ENCODE results near the gene TMEM220. TPM values are rescaled to one million over a fixed set of nuclear protein-coding genes. Genes with fewer than 3 reads are reported as not detected.

TMEM220 gene
- total RNA-seq, 1 experiment from 2014 or later, result not detected

- POLR2A ChIA-PET, result no interaction called here
- CTCF ChIA-PET, result no interaction called here
Measured at GRCh38 chr17:10713318-10713717, 16.5 kb downstream of the TMEM220 start.

GRCh38 chr17:10705727-10706126 lies 24.1 kb downstream of the TMEM220 start:
- Histone ChIP-seq H3K9me2 (ENCODE audit: insufficient read depth) (no peaks in the 10 kb centered on the region), H3K36me3 (ENCODE audit: control insufficient read depth in 1 of 2, insufficient read depth in 2 of 2, low read length in 2 of 2) (peaks cover 9 to 25% of the 10 kb centered on the region in 2 experiments; a peak in 3 of 4 replicates), H3K4me3 (replicated peaks in 1 of 2; ENCODE audit: low read depth in 1 of 2, low read length in 2 of 2) (no peak overlapping the region), H3K4me2 (ENCODE audit: low read length) (no peak overlapping the region), H3K9ac (ENCODE audit: low read length) (no peak overlapping the region), H3K9me3 (ENCODE audit: control insufficient read depth in 1 of 2, insufficient read depth in 1 of 2, low read depth in 1 of 2, low read length in 2 of 2) (no peaks in the 10 kb centered on the region), H4K20me1 (ENCODE audit: insufficient read depth) (no peaks in the 10 kb centered on the region), H3K27me3 (ENCODE audit: insufficient read depth, low read length) (no peaks in the 10 kb centered on the region), H3K27ac (ENCODE audit: low read depth, low read length) (no peak overlapping the region), H3K79me2 (ENCODE audit: insufficient read depth, low read length) (peaks cover 11% of the 10 kb centered on the region), H3K4me1 (ENCODE audit: control insufficient read depth in 1 of 2, insufficient read depth in 2 of 2, low read length in 2 of 2) (peaks cover 0 to 6% of the 10 kb centered on the region in 2 experiments; a peak in 3 of 4 replicates), H2AFZ (ENCODE audit: low read depth, low read length, poor library complexity, severe bottlenecking) (no peak overlapping the region)
- BruUV-seq (replicated peaks), result no TSS peak
- RAD21 ChIA-PET (ENCODE audit: low non-redundant PET in 1 of 2, low total read pairs in 2 of 2, uncharacterized antibody in 2 of 2, unreplicated experiment in 2 of 2), result no interaction called here
- POLR2A ChIA-PET, result no interaction called here
- CTCF ChIA-PET, result no interaction called here
- no peak for ATAC-seq
- intact Hi-C loops (cut with micrococcal nuclease), result no loop called here
- no peak for DNase-seq (ENCODE audit: low read depth, low spot score)
- TF ChIP-seq RAD21 (IDR thresholded peaks at IDR 0.05; ENCODE audit: low read depth), result no peak
- no peak for TF ChIP-seq POLR2A (IDR thresholded peaks at IDR 0.05; ENCODE audit: borderline replicate concordance, extremely low read depth, insufficient read depth, insufficient read length)
- TF ChIP-seq EZH2 (IDR thresholded peaks at IDR 0.05), result no peak
- no peak for TF ChIP-seq MAX (IDR thresholded peaks at IDR 0.05)
- no peak for TF ChIP-seq YY1 (IDR thresholded peaks at IDR 0.05; ENCODE audit: extremely low read depth, insufficient replicate concordance, low read depth, low read length)
- no peak for TF ChIP-seq EGR1 (IDR thresholded peaks at IDR 0.05; ENCODE audit: low read depth)
- no peak for TF ChIP-seq CBX3 (IDR thresholded peaks at IDR 0.05; ENCODE audit: low read depth)
- TF ChIP-seq ZFX (IDR thresholded peaks at IDR 0.05), result no peak
- TF ChIP-seq CTCF (IDR thresholded peaks at IDR 0.05 in 2 of 3, conservative IDR thresholded peaks at IDR 0.05 in 1 of 3; ENCODE audit: borderline replicate concordance in 1 of 3, insufficient read depth in 1 of 3, low read depth in 2 of 3, low read length in 2 of 3), result no peak
- TF ChIP-seq ATF3 (IDR thresholded peaks at IDR 0.05), result no peak

More at GRCh38 chr17:10713318-10713717, 16.5 kb downstream of the TMEM220 start:
- no peak overlapping the region for H3K27ac ChIP-seq (ENCODE audit: low read depth, low read length)
- no TSS peak for BruUV-seq (replicated peaks)
- H3K4me2 ChIP-seq (ENCODE audit: low read length), result no peak overlapping the region
- no peak overlapping the region for H3K9ac ChIP-seq (ENCODE audit: low read length)
- RAD21 ChIA-PET (ENCODE audit: low non-redundant PET in 1 of 2, low total read pairs in 2 of 2, uncharacterized antibody in 2 of 2, unreplicated experiment in 2 of 2), result no interaction called here
- no peaks in the 10 kb centered on the region for H3K79me2 ChIP-seq (ENCODE audit: insufficient read depth, low read length)
- no peak for DNase-seq (ENCODE audit: low read depth, low spot score)
- intact Hi-C loops (cut with micrococcal nuclease), result no loop called here
- no peaks in the 10 kb centered on the region for H3K9me2 ChIP-seq (ENCODE audit: insufficient read depth)
- TF ChIP-seq ELF1 (IDR thresholded peaks at IDR 0.05; ENCODE audit: borderline replicate concordance, low read depth), result no peak
- no peak for TF ChIP-seq ZBTB33 (IDR thresholded peaks at IDR 0.05; ENCODE audit: extremely low read depth, insufficient replicate concordance, low read length)
- no peak for TF ChIP-seq EGR1 (IDR thresholded peaks at IDR 0.05; ENCODE audit: low read depth)
- TF ChIP-seq SP1 (IDR thresholded peaks at IDR 0.05; ENCODE audit: low read depth), result no peak
- H3K27me3 ChIP-seq (ENCODE audit: insufficient read depth, low read length), result no peaks in the 10 kb centered on the region
- ATAC-seq, result no peak
- peaks cover 18% of the 10 kb centered on the region in 2 experiments; a peak in 3 of 4 replicates for H3K36me3 ChIP-seq (ENCODE audit: control insufficient read depth in 1 of 2, insufficient read depth in 2 of 2, low read length in 2 of 2)
- H2AFZ ChIP-seq (ENCODE audit: low read depth, low read length, poor library complexity, severe bottlenecking), result no peak overlapping the region
- no peaks in the 10 kb centered on the region for H3K9me3 ChIP-seq (ENCODE audit: control insufficient read depth in 1 of 2, insufficient read depth in 1 of 2, low read depth in 1 of 2, low read length in 2 of 2)
- no peak overlapping the region for H3K4me3 ChIP-seq (replicated peaks in 1 of 2; ENCODE audit: low read depth in 1 of 2, low read length in 2 of 2)
- H4K20me1 ChIP-seq (ENCODE audit: insufficient read depth), result no peaks in the 10 kb centered on the region
- no peaks in the 10 kb centered on the region for H3K4me1 ChIP-seq (ENCODE audit: control insufficient read depth in 1 of 2, insufficient read depth in 2 of 2, low read length in 2 of 2)
